DND-41 (cell line): ENCODE results near the gene KCNIP4.

Experiments
- ATAC-seq: fragments of 200-7000 bp; cut with Tn5 transposase; 3 replicates; pipeline ENCODE4 v1.9.1; 2021; ENCODE audit warnings: low read depth; ENCODE audit not compliant: insufficient read depth
- DNase-seq: peaks from one replicate; pipeline ENCODE4 v3.0.0-alpha.2; 2020
- H2AFZ ChIP-seq: 2 replicates; pipeline ENCODE4 v1.6.0; 2012; ENCODE audit warnings: low read depth, low read length
- H3K27ac ChIP-seq: 2 replicates; pipeline ENCODE4 v1.5.1; 2012; ENCODE audit warnings: low read length, inconsistent platforms
- H3K27me3 ChIP-seq: fragments of 200-600 bp; sonication (generic); 2 replicates; pipeline ENCODE4 v1.6.0; 2012; ENCODE audit warnings: low read length, mild to moderate bottlenecking, inconsistent platforms; ENCODE audit not compliant: insufficient read depth, poor library complexity
- H3K36me3 ChIP-seq: 2 replicates; pipeline ENCODE4 v1.5.1; 2012; ENCODE audit warnings: low read length, inconsistent platforms; ENCODE audit not compliant: insufficient read depth
- H3K4me1 ChIP-seq: 2 replicates; pipeline ENCODE4 v1.5.1; 2012; ENCODE audit warnings: mild to moderate bottlenecking, low read length; ENCODE audit not compliant: insufficient read depth
- H3K4me2 ChIP-seq: 2 replicates; pipeline ENCODE4 v1.6.0; 2012; ENCODE audit warnings: mild to moderate bottlenecking, moderate library complexity, low read length, inconsistent platforms; ENCODE audit not compliant: insufficient read depth
- H3K4me3 ChIP-seq, 2 experiments: fragments of 200-600 bp in 1 of 2; shearing (Covaris generic) in 1 of 2; 2 replicates each; pipeline ENCODE4 v1.5.1; 2012 to 2016; ENCODE audit warnings: inconsistent platforms in 2 of 2, low read length in 2 of 2, mild to moderate bottlenecking in 2 of 2, low read depth in 1 of 2, moderate library complexity in 1 of 2
- H3K79me2 ChIP-seq: 2 replicates; pipeline ENCODE4 v1.6.0; 2012; ENCODE audit warnings: low read length, inconsistent platforms; ENCODE audit not compliant: insufficient read depth
- H3K9ac ChIP-seq: 2 replicates; pipeline ENCODE4 v1.6.0; 2012; ENCODE audit warnings: low read depth, mild to moderate bottlenecking, inconsistent platforms, low read length, moderate library complexity
- H3K9me3 ChIP-seq: 2 replicates; pipeline ENCODE4 v1.5.1; 2012; ENCODE audit warnings: low read length, moderate library complexity, mild to moderate bottlenecking, inconsistent platforms; ENCODE audit not compliant: insufficient read depth, severe bottlenecking
- H4K20me1 ChIP-seq: 2 replicates; pipeline ENCODE4 v1.6.0; 2012; ENCODE audit warnings: low read length; ENCODE audit not compliant: insufficient read depth
- CTCF ChIP-seq: IDR thresholded peaks from 2 replicates; pipeline ENCODE4 v1.5.1; 2012; ENCODE audit warnings: borderline replicate concordance, low read length, moderate library complexity, mild to moderate bottlenecking; ENCODE audit not compliant: poor library complexity, severe bottlenecking; ENCODE audit errors: extremely low read depth
- EZH2 ChIP-seq: IDR thresholded peaks from 3 replicates; pipeline ENCODE4 v1.6.1; 2012; ENCODE audit warnings: borderline replicate concordance, low read depth, mild to moderate bottlenecking, moderate library complexity, low read length, inconsistent platforms; ENCODE audit not compliant: severe bottlenecking

KCNIP4 gene

DNA sequence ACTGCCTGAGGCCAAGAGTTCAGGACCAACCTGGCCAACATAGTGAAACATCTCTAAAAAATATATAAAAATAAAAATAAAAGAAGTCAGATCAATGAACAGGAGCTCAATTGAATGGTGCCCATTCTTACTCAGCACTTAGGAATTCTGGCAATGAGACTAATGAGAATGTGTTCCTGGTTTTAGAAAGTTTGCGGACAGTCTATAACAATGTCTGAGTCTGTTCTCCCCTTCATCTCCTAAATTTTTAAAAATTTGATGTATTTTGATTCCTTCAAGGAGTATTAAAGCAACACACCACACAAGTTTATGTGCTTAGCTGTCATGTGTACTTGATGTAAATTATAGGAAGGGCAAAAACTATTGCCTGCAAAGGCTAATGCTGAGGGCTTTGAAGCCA, 30.6 kb upstream of the KCNIP4 start:
- Histone ChIP-seq H2AFZ (no peak overlapping the region), H3K9ac (no peak overlapping the region), H4K20me1 (no peaks in the 10 kb centered on the region), H3K27ac (no peak overlapping the region), H3K4me1 (no peaks in the 10 kb centered on the region), H3K27me3 (no peaks in the 10 kb centered on the region), H3K4me3 (no peak overlapping the region), H3K79me2 (no peaks in the 10 kb centered on the region), H3K36me3 (no peaks in the 10 kb centered on the region), H3K9me3 (no peaks in the 10 kb centered on the region), H3K4me2 (no peak overlapping the region)
- ATAC-seq (no peak), DNase-seq (no peak)
- no peak for TF ChIP-seq EZH2
- TF ChIP-seq CTCF = no peak

GRCh38 chr4:21976166-21976565, 27.6 kb upstream of the KCNIP4 start:
- H4K20me1 ChIP-seq = no peaks in the 10 kb centered on the region
- no peak overlapping the region for H3K27ac ChIP-seq
- no peak for TF ChIP-seq EZH2
- ATAC-seq (no peak), DNase-seq (no peak)
- H3K4me1 ChIP-seq = no peaks in the 10 kb centered on the region
- no peak overlapping the region for H2AFZ ChIP-seq
- H3K9me3 ChIP-seq = no peaks in the 10 kb centered on the region
- H3K4me3 ChIP-seq = no peak overlapping the region
- H3K36me3 ChIP-seq = no peaks in the 10 kb centered on the region
- H3K27me3 ChIP-seq = no peaks in the 10 kb centered on the region
- H3K4me2 ChIP-seq = no peak overlapping the region
- no peaks in the 10 kb centered on the region for H3K79me2 ChIP-seq
- no peak overlapping the region for H3K9ac ChIP-seq

- H3K36me3 ChIP-seq = no peaks in the 10 kb centered on the region
- no peak overlapping the region for H2AFZ ChIP-seq
- no peak overlapping the region for H3K27ac ChIP-seq
- H3K4me3 ChIP-seq = no peak overlapping the region
- no peaks in the 10 kb centered on the region for H3K9me3 ChIP-seq
- no peaks in the 10 kb centered on the region for H3K79me2 ChIP-seq
- TF ChIP-seq EZH2 = no peak
- no peak for TF ChIP-seq CTCF
- H3K27me3 ChIP-seq = no peaks in the 10 kb centered on the region
- H3K4me1 ChIP-seq = no peaks in the 10 kb centered on the region
- H3K9ac ChIP-seq = no peak overlapping the region
- no peak overlapping the region for H3K4me2 ChIP-seq
- DNase-seq = no peak
- no peak for ATAC-seq
- H4K20me1 ChIP-seq = no peaks in the 10 kb centered on the region
Observed at GRCh38 chr4:21973850-21974249, 25.3 kb upstream of the KCNIP4 start.

DNA sequence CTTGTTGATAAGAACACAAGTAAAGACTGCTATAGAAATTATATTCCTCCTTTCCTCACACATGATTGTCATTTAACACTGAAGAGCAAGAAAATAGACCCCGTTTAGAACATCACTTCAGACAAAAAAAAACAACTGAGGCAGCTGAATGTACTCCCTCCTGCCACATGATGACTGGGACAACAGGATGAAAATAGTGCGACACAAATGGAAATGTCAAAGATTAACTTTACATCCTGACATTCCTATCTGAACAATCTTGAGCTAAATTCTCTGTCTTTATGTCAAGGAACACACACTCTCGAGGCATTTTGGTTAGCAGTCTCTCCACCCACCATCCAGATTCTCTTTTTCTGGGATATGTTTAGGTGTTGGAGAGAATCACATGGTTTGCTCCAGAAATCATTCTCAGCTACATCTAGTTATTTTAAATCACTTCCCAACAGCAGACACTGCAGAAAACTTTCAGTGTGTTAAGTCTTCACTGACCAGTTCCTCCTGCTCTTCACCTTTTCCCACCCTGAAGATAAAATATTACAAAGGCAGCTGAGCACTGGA, 16.3 kb upstream of the KCNIP4 start:
- Histone ChIP-seq H3K4me1 (no peaks in the 10 kb centered on the region), H3K9me3 (no peaks in the 10 kb centered on the region), H3K4me2 (no peak overlapping the region), H3K4me3 (no peak overlapping the region), H3K27ac (no peak overlapping the region), H3K36me3 (no peaks in the 10 kb centered on the region), H4K20me1 (no peaks in the 10 kb centered on the region), H3K79me2 (no peaks in the 10 kb centered on the region), H3K9ac (no peak overlapping the region), H3K27me3 (no peaks in the 10 kb centered on the region), H2AFZ (no peak overlapping the region)
- no peak for ATAC-seq
- no peak for TF ChIP-seq EZH2
- TF ChIP-seq CTCF = no peak
- DNase-seq = no peak
